Adipocyte (in vitro differentiated cells): ENCODE data around the gene IFT80.

Source experiments
- DNase-seq: peaks from one replicate; pipeline ENCODE4 v3.0.0-alpha.2; 2015; ENCODE audit warnings: low read depth
- H3K27me3 ChIP-seq: replicated peaks from 2 replicates; pipeline ENCODE4 v1.7.0; 2013; ENCODE audit warnings: mild to moderate bottlenecking, low read length, moderate library complexity; ENCODE audit not compliant: control insufficient read depth, insufficient read depth
- H3K36me3 ChIP-seq: 2 replicates; pipeline ENCODE4 v1.7.0; 2013; ENCODE audit warnings: low read length, mild to moderate bottlenecking, moderate library complexity; ENCODE audit not compliant: control insufficient read depth, insufficient read depth, severe bottlenecking
- H3K4me1 ChIP-seq: 2 replicates; pipeline ENCODE4 v1.7.0; 2013; ENCODE audit warnings: mild to moderate bottlenecking, low read length, moderate library complexity; ENCODE audit not compliant: control insufficient read depth, insufficient read depth
- H3K4me3 ChIP-seq: 2 replicates; pipeline ENCODE4 v1.7.0; 2013; ENCODE audit warnings: mild to moderate bottlenecking, low read length, moderate library complexity
- H3K9ac ChIP-seq: 2 replicates; pipeline ENCODE4 v1.7.0; 2013; ENCODE audit warnings: mild to moderate bottlenecking, low read length, moderate library complexity
- H3K9me3 ChIP-seq: 2 replicates; pipeline ENCODE4 v1.7.0; 2013; ENCODE audit warnings: mild to moderate bottlenecking, low read length, moderate library complexity; ENCODE audit not compliant: control insufficient read depth

IFT80 gene

GRCh38 chr3:160417311-160417710 is 18.3 kb upstream of the IFT80 start:
- no peaks in the 10 kb centered on the region for H3K4me1 ChIP-seq
- H3K9ac ChIP-seq = no peak overlapping the region
- H3K4me3 ChIP-seq = no peak overlapping the region
- no peak for DNase-seq
- no peaks in the 10 kb centered on the region for H3K27me3 ChIP-seq
- H3K36me3 ChIP-seq = peaks cover 58% of the 10 kb centered on the region
- H3K9me3 ChIP-seq = no peaks in the 10 kb centered on the region

GRCh38 chr3:160413613-160414248 is 14.7 kb upstream of the IFT80 start:
- peaks cover 42% of the 10 kb centered on the region for H3K36me3 ChIP-seq
- no peaks in the 10 kb centered on the region for H3K9me3 ChIP-seq
- DNase-seq = peak; percentile 86

GRCh38 chr3:160412477-160412876 is 13.5 kb upstream of the IFT80 start:
- no peak overlapping the region for H3K9ac ChIP-seq
- no peak overlapping the region for H3K4me3 ChIP-seq
- H3K4me1 ChIP-seq = no peaks in the 10 kb centered on the region
- no peaks in the 10 kb centered on the region for H3K9me3 ChIP-seq
- DNase-seq = no peak
- H3K36me3 ChIP-seq = peaks cover 35% of the 10 kb centered on the region
- no peaks in the 10 kb centered on the region for H3K27me3 ChIP-seq

More at GRCh38 chr3:160413613-160414248, 14.7 kb upstream of the IFT80 start:
- Histone ChIP-seq H3K4me1 (no peaks in the 10 kb centered on the region), H3K9ac (no peak overlapping the region), H3K4me3 (no peak overlapping the region), H3K27me3 (no peaks in the 10 kb centered on the region)

- no peaks in the 10 kb centered on the region for H3K9me3 ChIP-seq
- no peak overlapping the region for H3K4me3 ChIP-seq
- no peak overlapping the region for H3K9ac ChIP-seq
- H3K4me1 ChIP-seq = no peaks in the 10 kb centered on the region
- peaks cover 15% of the 10 kb centered on the region for H3K36me3 ChIP-seq
- DNase-seq = no peak
- no peaks in the 10 kb centered on the region for H3K27me3 ChIP-seq
These were observed 11.0 kb upstream of the IFT80 start for GRCh38 chr3:160409812-160410610.

GRCh38 chr3:160403796-160404470 is 4.9 kb upstream of the IFT80 start:
- Histone ChIP-seq H3K9me3 (no peaks in the 10 kb centered on the region), H3K36me3 (no peaks in the 10 kb centered on the region), H3K9ac (peak overlapping the region; percentile 92), H3K4me1 (peaks cover 31% of the 10 kb centered on the region), H3K27me3 (no peaks in the 10 kb centered on the region), H3K4me3 (peak overlapping the region; percentile 98)
- DNase-seq = peak; percentile 27

- peaks cover 36% of the 10 kb centered on the region for H3K4me1 ChIP-seq
- H3K9ac ChIP-seq = peak overlapping the region; percentile 92
- H3K4me3 ChIP-seq = peak overlapping the region; percentile 98
- peak; percentile 24 for DNase-seq
- H3K27me3 ChIP-seq = no peaks in the 10 kb centered on the region
- no peaks in the 10 kb centered on the region for H3K9me3 ChIP-seq
- no peaks in the 10 kb centered on the region for H3K36me3 ChIP-seq
These were observed 4.1 kb upstream of the IFT80 start for GRCh38 chr3:160403028-160403545.

GRCh38 chr3:160402221-160403027 is 3.4 kb upstream of the IFT80 start:
- DNase-seq = no peak
- Histone ChIP-seq H3K9ac (peak overlapping the region; percentile 92), H3K4me1 (peaks cover 37% of the 10 kb centered on the region), H3K4me3 (peak overlapping the region; percentile 98), H3K9me3 (no peaks in the 10 kb centered on the region), H3K36me3 (no peaks in the 10 kb centered on the region), H3K27me3 (no peaks in the 10 kb centered on the region)

GRCh38 chr3:160401291-160402095 is 2.5 kb upstream of the IFT80 start:
- Histone ChIP-seq H3K4me3 (peak overlapping the region; percentile 98), H3K36me3 (no peaks in the 10 kb centered on the region), H3K9ac (peak overlapping the region; percentile 92), H3K4me1 (peaks cover 37% of the 10 kb centered on the region), H3K27me3 (no peaks in the 10 kb centered on the region), H3K9me3 (no peaks in the 10 kb centered on the region)
- DNase-seq = peak; percentile 77

- H3K36me3 ChIP-seq = no peaks in the 10 kb centered on the region
- peak; percentile 66 for DNase-seq
These were observed 1.7 kb upstream of the IFT80 start for GRCh38 chr3:160400702-160401150.

More at GRCh38 chr3:160400702-160401150, 1.7 kb upstream of the IFT80 start:
- Histone ChIP-seq H3K27me3 (no peaks in the 10 kb centered on the region), H3K9ac (peak overlapping the region; percentile 92), H3K9me3 (no peaks in the 10 kb centered on the region), H3K4me3 (peak overlapping the region; percentile 98), H3K4me1 (peaks cover 37% of the 10 kb centered on the region)
